Muscle of leg (tissue), 11 donors: ENCODE results near the gene PMEPA1. TPM values are rescaled to one million over a fixed set of nuclear protein-coding genes. Genes with fewer than 3 reads are reported as not detected.

Experiments used
- DNase-seq: peaks from one replicate; pipeline ENCODE4 v3.0.0; 2013
- H3K27ac ChIP-seq: one replicate; pipeline ENCODE4 v1.5.1; 2013; ENCODE audit warnings: mild to moderate bottlenecking, low read length, control low read depth
- H3K27me3 ChIP-seq: one replicate; pipeline ENCODE4 v1.6.1; 2013; ENCODE audit warnings: low read length; ENCODE audit not compliant: control insufficient read depth, insufficient read depth
- H3K36me3 ChIP-seq: one replicate; pipeline ENCODE4 v1.6.1; 2013; ENCODE audit warnings: low read length; ENCODE audit not compliant: control insufficient read depth, insufficient read depth
- H3K4me1 ChIP-seq: one replicate; pipeline ENCODE4 v1.6.1; 2013; ENCODE audit warnings: low read length; ENCODE audit not compliant: control insufficient read depth, insufficient read depth
- H3K4me3 ChIP-seq: one replicate; pipeline ENCODE4 v1.5.1; 2013; ENCODE audit warnings: low read length, control low read depth
- H3K9me3 ChIP-seq: replicated peaks from 2 replicates; pipeline ENCODE4 v1.6.1; 2013; ENCODE audit warnings: low read depth, low read length; ENCODE audit not compliant: control insufficient read depth
- WGBS: methylation state at CpG from one replicate; pipeline ENCODE4 v1.1.5; 2013; ENCODE audit warnings: missing lambda C conversion rate; ENCODE audit not compliant: insufficient coverage; 5-methylcytosine and 5-hydroxymethylcytosine counted together
- polyA plus RNA-seq, 8 donors: library from polyadenylated mRNA; unstranded; fragments of 120-200 nt; gene quantifications; one replicate each; pipeline versions ENCODE4 v1.2.1 to v1.2.3, GENCODE V29; 2013; ENCODE audit warnings: inconsistent platforms in 1 of 8, low replicate concordance in 1 of 8; ENCODE audit not compliant: insufficient read length in 8 of 8, insufficient read depth in 1 of 8
- total RNA-seq: library from RNA; stranded (reverse); fragments of 120-200 nt; gene quantifications from one replicate; pipeline ENCODE4 v1.2.4, GENCODE V29; 2013

The PMEPA1 gene
- total and polyA plus RNA-seq, 9 donors, result 8.2 to 29.4 (median 23.3) TPM

DNA sequence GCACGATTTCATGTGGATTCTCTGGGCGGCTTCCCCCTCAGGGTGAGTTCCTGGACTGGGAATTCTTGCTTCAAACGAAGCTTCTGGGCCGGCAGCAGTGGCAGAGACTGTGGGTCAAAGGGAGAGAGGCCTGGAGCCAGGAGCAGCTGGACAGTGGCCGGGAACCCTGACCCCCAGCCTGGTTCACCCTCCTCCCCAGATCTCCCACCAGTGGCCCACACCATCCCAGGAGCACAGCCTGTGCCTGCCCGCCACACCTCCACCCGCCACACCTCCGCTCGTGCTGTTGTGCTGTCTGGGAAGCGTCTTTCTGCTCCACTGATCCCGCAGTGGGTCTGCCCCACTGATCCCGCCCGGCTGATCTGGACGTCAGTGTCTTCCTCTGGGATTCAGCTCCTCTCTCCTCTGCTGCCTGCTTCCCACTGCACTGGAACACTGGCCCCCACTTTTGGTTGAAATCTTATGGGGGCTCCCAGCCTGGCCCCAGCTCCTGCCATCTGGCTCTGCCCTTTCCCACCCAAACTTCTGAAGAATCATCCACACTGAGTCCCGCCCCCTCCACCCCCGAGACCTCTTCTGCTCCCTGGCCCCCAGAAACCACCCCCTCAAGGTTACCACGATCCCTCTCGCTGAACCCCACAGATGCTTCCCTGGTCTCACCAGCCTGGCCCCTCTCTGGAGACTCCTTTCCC, 99.4 kb downstream of the PMEPA1 start:
- no peak for DNase-seq
- H3K4me3 ChIP-seq, result no peak overlapping the region
- no peaks in the 10 kb centered on the region for H3K36me3 ChIP-seq
- H3K27ac ChIP-seq, result no peak overlapping the region
- no peaks in the 10 kb centered on the region for H3K4me1 ChIP-seq
- H3K27me3 ChIP-seq, result peaks cover 6% of the 10 kb centered on the region
- WGBS, result 56% methylated on average over 16 of the region's 18 CpGs
- H3K9me3 ChIP-seq, result no peaks in the 10 kb centered on the region

DNA sequence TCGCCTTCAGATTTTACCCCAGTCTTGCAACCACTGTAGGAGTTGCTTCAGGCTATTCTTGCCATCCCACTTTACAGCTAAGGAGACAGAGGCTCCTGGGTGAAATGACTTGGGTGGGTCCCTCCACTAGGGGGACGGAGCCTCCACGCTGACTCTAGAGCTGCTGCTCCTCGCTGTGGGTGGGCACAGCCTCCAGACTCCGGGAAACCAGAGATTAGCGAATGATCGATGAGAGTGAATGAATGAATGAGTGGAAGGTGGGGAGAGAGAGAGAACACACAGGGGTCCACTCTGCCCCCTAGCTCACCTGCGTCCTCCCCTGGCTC, 100.0 kb downstream of the PMEPA1 start:
- Histone ChIP-seq H3K36me3 (no peaks in the 10 kb centered on the region), H3K4me3 (no peak overlapping the region), H3K27me3 (peaks cover 6% of the 10 kb centered on the region), H3K27ac (no peak overlapping the region), H3K4me1 (no peaks in the 10 kb centered on the region), H3K9me3 (no peaks in the 10 kb centered on the region)
- WGBS, result 67% methylated on average over 6 of the region's 8 CpGs
- no peak for DNase-seq

DNA sequence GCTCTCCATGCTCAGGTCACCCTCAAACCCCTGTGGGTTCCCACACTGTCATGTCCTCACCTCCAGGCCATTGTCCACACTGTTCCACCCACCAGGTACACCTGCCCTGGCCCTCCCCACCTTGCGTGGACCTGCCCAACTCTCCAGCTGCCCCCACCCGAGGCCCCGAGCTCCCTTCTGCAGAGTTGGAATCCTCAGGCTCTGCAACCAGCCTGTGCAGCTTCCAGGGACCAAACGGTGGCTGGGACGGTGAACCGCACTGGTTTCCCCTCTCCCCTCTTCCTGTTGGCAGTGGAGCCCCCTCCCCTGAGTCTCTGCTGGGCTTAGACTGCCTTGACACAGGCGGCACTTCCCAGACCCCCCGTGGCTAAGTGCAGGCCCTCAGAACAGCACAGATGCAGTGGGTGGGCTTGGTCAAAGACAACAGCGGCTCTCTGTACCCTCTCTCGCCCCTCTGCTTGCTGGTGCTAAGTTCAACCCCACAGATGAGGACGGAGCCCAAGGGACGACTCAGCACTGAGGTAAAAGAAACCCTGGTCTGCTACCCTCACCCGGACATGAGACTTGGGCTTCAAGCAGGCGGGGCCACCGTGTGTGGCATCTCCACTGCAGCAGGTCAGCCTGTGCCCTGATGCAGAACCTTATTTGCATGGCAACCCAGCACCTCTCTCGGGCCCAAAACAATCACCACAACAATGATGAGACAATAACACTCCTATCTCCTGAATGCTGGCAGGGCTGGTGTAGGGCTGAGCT, 100.6 kb downstream of the PMEPA1 start:
- H3K4me1 ChIP-seq, result no peaks in the 10 kb centered on the region
- 67% methylated on average over 15 of the region's 16 CpGs for WGBS
- no peak overlapping the region for H3K27ac ChIP-seq
- no peak for DNase-seq
- peaks cover 6% of the 10 kb centered on the region for H3K27me3 ChIP-seq
- H3K9me3 ChIP-seq, result no peaks in the 10 kb centered on the region
- no peak overlapping the region for H3K4me3 ChIP-seq
- no peaks in the 10 kb centered on the region for H3K36me3 ChIP-seq

DNA sequence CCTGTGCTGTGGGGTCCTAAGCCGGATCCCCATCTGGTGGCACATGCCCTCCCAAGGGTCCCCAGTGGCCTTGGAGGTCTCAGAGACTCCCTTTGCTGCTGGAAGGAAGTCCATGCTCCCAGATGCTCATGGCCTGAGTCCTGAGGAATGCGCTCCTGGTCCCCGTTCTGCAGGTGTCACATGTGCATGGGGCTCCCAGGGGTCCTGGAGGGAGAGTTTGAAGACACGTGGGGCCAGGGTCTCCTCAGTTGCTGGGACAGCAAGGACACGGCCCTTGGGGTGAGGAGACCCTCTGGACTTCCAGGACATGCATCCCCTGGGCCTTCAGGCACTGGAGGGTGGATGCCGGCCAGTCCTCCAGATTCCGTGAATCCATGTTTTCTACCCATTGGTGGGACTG, 101.3 kb downstream of the PMEPA1 start:
- H3K9me3 ChIP-seq, result no peaks in the 10 kb centered on the region
- H3K27me3 ChIP-seq, result peaks cover 6% of the 10 kb centered on the region
- H3K4me3 ChIP-seq, result no peak overlapping the region
- WGBS, result 67% methylated on average over 5 of the region's 7 CpGs
- H3K36me3 ChIP-seq, result no peaks in the 10 kb centered on the region
- no peak for DNase-seq
- no peaks in the 10 kb centered on the region for H3K4me1 ChIP-seq
- H3K27ac ChIP-seq, result no peak overlapping the region

DNA sequence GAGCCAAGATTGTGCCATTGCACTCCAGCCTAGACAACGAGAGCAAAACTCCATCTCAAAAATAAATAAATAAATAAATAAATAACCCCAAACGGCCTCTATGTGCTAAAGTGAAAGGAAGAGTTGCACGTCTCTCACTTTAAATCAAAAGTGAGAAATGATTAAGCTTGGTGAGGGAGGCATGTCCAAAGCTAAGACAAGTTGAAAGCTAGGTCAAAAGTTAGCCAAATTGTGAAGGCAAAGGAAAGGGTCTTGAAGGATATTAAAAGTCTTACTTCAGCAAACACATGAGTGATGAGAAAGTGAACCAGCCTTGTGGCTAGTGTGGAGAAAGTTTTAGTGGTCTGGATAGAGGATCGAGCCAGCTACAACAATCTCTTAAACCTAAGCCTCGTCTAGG, 103.9 kb downstream of the PMEPA1 start:
- Histone ChIP-seq H3K9me3 (no peaks in the 10 kb centered on the region), H3K27ac (no peak overlapping the region), H3K4me3 (no peak overlapping the region), H3K4me1 (no peaks in the 10 kb centered on the region), H3K36me3 (no peaks in the 10 kb centered on the region), H3K27me3 (peaks cover 3% of the 10 kb centered on the region)
- no peak for DNase-seq
- WGBS, result no CpG with 5 or more reads among the region's 5 CpGs

DNA sequence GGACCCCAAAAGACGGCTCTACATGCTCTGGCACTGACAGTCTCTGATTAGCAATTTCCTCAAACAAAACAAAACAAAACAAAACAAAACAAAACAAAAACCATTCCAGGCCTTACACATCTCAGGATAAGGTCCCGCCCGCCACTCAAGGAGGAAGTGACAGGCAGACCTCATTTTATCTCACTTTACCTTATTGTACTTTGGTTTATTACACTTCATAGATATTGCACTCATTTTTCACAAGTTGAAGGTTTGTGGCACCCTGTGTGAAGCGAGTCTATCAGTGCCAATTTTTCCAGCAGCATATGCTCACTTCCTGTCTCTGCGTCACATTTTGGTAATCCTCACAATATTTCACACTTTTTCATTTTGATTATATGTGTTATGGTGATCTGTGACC, 104.8 kb downstream of the PMEPA1 start:
- no peaks in the 10 kb centered on the region for H3K36me3 ChIP-seq
- H3K4me3 ChIP-seq, result no peak overlapping the region
- peaks cover 3% of the 10 kb centered on the region for H3K27me3 ChIP-seq
- H3K9me3 ChIP-seq, result no peaks in the 10 kb centered on the region
- no peak for DNase-seq
- no peaks in the 10 kb centered on the region for H3K4me1 ChIP-seq
- H3K27ac ChIP-seq, result no peak overlapping the region
- 78% methylated on average over 3 of the region's 5 CpGs for WGBS

DNA sequence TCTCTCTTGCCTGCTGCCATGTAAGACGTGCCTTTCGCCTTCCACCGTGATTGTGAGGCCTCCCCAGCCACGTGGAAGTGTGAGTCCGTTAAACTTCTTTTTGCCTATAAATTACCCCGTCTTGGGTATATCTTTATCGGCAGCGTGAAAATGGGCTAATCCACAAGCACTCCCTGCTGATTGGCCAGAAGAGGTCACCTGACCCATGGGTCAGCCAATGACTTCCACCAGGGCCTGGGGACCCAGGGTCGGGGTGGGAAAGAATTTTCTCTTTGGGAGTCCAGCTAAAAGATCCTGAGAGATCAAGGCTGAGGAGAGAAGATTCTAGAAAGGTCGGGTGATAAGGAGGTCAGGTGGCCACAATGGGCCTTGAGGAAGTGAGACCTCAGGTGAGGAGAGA, 106.7 kb downstream of the PMEPA1 start:
- no peaks in the 10 kb centered on the region for H3K4me1 ChIP-seq
- no peak overlapping the region for H3K27ac ChIP-seq
- no peaks in the 10 kb centered on the region for H3K27me3 ChIP-seq
- 83% methylated on average over 10 of the region's 10 CpGs for WGBS
- H3K4me3 ChIP-seq, result no peak overlapping the region
- H3K36me3 ChIP-seq, result no peaks in the 10 kb centered on the region
- no peak for DNase-seq
- H3K9me3 ChIP-seq, result no peaks in the 10 kb centered on the region

DNA sequence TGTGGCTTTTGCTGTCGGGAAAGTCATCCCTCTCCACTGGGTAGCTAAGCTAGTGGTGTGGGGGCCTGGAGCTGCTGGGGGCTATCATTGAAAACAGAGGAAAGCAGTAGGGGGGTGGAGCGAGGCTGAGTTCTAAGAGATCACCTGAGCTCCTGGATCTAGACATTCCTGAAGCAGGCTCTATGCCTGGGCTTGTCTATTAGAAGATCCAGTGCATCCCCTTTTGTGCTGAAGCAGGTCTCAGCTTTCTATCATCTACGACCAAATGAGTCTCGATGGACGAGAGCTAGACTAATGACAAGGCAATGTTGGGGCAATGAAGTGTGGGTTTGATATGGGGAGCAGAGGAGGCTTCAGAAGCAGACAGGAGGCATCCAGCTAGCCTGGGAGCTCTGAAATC, 108.1 kb downstream of the PMEPA1 start:
- H3K27ac ChIP-seq, result no peak overlapping the region
- WGBS, result 73% methylated on average over 5 of the region's 5 CpGs
- H3K9me3 ChIP-seq, result no peaks in the 10 kb centered on the region
- no peak overlapping the region for H3K4me3 ChIP-seq
- no peaks in the 10 kb centered on the region for H3K36me3 ChIP-seq
- DNase-seq, result no peak
- H3K27me3 ChIP-seq, result no peaks in the 10 kb centered on the region
- peaks cover 5% of the 10 kb centered on the region for H3K4me1 ChIP-seq

DNA sequence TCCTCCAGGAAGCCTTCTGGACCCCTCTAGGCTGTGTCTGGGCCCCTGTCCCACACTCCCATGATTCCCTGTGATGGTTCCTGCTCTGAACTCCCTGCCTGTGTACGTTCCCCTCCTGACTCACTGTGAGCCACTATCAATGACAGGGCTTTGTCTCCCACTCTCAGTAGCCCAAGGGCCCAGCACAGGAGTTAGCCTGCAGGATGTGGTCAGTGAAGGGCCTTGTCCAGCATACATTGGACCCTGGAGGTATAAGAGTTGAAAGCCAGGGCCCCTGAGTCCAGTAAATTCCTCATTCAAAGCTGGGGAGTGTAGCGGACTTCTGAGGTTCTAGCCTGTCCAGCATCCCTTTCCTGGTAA, 108.6 kb downstream of the PMEPA1 start:
- no peaks in the 10 kb centered on the region for H3K27me3 ChIP-seq

DNA sequence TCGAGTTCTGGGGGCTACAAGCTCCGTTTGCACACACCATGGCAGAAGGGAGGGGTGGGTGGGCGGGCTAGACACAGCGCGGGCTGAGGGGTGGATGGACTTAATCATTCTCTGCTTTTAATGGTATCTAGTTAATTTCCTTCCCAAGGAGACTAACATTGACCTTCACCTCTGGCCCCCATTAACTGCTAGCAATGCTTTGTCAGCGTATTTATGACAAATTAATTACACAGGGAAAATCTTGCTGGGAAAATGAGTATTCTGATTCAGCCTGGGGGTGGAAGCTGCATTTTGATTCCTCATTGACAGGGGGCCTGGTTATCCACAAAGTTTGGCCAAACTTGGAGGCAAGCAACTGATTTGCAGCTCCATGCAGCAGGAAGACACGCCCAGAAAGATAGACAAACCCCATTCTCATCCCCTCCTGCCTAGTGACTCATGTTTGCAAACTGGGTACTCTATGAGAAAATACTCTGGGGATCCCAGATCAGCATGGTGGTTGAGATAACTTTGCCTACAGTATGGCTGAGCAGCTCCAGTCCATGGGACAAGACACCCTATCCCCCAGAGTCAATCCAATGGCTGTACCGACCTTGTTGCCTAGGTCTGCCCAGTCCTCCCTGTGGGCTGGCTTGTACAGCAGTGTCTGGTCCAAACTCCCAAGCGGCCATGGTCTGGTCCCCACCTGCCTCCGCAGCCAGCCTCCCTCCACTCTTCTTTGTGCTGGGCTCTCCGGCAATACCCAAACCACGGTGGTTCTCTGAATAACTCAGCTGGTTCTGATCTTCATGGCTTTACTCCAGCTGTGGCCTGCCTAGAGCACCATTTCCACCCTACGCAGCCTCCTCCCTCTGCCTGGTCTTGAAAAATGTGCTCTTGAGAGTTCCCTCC, 109.2 kb downstream of the PMEPA1 start:
- Histone ChIP-seq H3K27ac (no peak overlapping the region), H3K9me3 (no peaks in the 10 kb centered on the region), H3K4me1 (peaks cover 7% of the 10 kb centered on the region), H3K27me3 (no peaks in the 10 kb centered on the region), H3K4me3 (no peak overlapping the region), H3K36me3 (no peaks in the 10 kb centered on the region)
- 79% methylated on average over 7 of the region's 13 CpGs for WGBS
- no peak for DNase-seq

More for the DNA sequence above, 108.6 kb downstream of the PMEPA1 start:
- no peak for DNase-seq
- no peak overlapping the region for H3K27ac ChIP-seq
- H3K36me3 ChIP-seq, result no peaks in the 10 kb centered on the region
- H3K9me3 ChIP-seq, result no peaks in the 10 kb centered on the region
- WGBS, result no CpG with 5 or more reads among the region's 2 CpGs
- H3K4me3 ChIP-seq, result no peak overlapping the region
- peaks cover 7% of the 10 kb centered on the region for H3K4me1 ChIP-seq
